WI38 (cell line): Measurements from ENCODE around the gene CNDP1.
A peak's percentile ranks its signal among the peaks of the same experiment; 100 is the strongest.
"Not testable (repeated sequence)": the region's sequence is repeated elsewhere in the genome, so short reads cannot be mapped to it uniquely, and the experiment has no call there.

Experiments
- H3K4me3 ChIP-seq: 2 replicates; pipeline ENCODE4 v1.5.1; 2011; ENCODE audit warnings: low read depth, mild to moderate bottlenecking, control low read depth, low read length
- TF ChIP-seq, protein P1 (sequence below): IDR thresholded peaks from 2 replicates; pipeline ENCODE4 v1.5.1; 2012; ENCODE audit warnings: low read depth, mild to moderate bottlenecking, control low read depth, low read length

Gene CNDP1

GRCh38 chr18:74551936-74552555, 17.7 kb downstream of the CNDP1 start:
- H3K4me3 ChIP-seq = no peak overlapping the region
- TF ChIP-seq, protein P1, sequence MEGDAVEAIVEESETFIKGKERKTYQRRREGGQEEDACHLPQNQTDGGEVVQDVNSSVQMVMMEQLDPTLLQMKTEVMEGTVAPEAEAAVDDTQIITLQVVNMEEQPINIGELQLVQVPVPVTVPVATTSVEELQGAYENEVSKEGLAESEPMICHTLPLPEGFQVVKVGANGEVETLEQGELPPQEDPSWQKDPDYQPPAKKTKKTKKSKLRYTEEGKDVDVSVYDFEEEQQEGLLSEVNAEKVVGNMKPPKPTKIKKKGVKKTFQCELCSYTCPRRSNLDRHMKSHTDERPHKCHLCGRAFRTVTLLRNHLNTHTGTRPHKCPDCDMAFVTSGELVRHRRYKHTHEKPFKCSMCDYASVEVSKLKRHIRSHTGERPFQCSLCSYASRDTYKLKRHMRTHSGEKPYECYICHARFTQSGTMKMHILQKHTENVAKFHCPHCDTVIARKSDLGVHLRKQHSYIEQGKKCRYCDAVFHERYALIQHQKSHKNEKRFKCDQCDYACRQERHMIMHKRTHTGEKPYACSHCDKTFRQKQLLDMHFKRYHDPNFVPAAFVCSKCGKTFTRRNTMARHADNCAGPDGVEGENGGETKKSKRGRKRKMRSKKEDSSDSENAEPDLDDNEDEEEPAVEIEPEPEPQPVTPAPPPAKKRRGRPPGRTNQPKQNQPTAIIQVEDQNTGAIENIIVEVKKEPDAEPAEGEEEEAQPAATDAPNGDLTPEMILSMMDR = peak; percentile 82

DNA sequence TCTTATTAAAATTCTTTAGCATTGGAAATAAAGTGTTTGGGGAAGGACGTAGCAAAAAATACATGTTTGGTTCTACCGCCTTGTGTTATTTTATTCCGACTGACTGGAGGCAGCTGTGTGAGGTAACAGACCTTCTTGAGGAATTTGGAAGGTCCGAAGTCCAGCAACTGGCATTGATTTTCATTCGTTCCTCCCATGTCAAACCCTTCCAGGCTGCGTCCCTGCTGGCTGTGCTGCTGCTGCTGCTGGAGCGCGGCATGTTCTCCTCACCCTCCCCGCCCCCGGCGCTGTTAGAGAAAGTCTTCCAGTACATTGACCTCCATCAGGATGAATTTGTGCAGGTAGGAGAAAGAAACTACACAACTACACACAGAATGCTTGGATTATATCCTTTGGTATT, 21.8 kb downstream of the CNDP1 start:
- TF ChIP-seq, protein P1 = no peak
- H3K4me3 ChIP-seq = no peak overlapping the region

GRCh38 chr18:74558096-74558495, 23.8 kb downstream of the CNDP1 start:
- TF ChIP-seq, protein P1 = no peak
- no peak overlapping the region for H3K4me3 ChIP-seq

DNA sequence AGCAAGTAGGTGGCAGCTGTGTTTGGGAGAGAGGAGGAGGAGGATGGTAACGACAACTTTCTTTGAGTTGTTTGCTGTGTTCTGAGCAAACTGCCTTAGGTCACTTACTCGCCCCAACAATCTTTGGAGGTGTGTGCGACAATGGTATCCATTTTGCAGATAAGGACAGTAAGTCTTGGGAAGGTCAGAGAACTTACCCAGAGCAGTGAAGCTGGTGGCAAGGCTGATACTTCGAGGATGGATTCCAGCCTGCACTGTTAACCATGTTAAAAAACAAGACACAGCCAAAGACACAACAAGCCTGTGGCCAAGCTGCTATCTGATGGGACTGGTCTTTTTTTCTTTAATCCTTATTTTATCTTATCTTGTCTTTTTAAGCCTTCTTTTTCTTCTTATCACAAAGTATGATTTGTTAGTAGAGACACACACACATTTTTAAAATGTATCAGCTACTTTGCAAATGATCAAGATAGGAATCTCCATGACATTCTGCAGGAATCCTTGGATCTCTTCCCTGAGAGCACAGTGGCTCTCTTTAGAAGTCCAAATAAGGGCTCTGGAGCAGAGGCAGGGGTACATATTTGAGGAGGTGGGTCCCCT, 27.9 kb downstream of the CNDP1 start:
- TF ChIP-seq, protein P1 = no peak
- H3K4me3 ChIP-seq = no peak overlapping the region

GRCh38 chr18:74562775-74563174, 28.5 kb downstream of the CNDP1 start:
- no peak overlapping the region for H3K4me3 ChIP-seq
- TF ChIP-seq, protein P1 = no peak

DNA sequence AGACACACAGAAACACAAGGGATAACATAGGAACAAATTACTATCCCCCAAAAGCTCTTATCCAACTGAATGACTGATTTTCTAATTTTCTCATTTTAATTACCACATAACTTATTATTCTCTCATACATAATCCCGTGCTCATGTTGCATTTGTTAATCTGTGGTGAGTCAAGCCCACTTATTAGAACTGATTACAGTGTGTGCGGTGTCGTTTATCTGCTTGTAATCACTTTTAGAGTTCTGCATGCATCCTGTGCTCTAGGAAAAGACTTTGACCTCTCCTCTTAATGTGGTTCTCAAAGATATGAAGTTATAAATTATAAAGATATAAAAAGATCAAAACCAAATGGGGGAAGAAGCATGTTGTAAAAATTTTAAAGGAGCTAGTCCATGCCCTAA, 29.7 kb downstream of the CNDP1 start:
- H3K4me3 ChIP-seq = no peak overlapping the region
- TF ChIP-seq, protein P1 = no peak

DNA sequence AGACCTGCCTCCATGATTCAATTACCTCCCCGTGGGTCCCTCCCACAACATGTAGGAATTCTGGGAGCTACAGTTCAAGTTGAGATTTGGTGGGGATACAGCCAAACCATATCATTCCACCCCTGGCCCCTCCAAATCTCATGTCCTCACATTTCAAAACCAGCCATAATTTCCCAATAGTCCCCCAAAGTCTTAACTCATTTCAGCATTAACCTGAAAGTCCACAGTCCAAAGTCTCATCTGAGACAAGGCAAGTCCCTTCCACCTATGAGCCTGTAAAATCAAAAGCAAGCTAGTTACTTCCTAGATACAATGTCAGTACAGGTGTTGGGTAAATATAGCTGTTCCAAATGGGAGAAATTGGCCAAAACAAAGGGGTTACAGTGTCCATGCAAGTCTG, 30.9 kb downstream of the CNDP1 start:
- H3K4me3 ChIP-seq = not testable (repeated sequence)

GRCh38 chr18:74565993-74566392, 31.7 kb downstream of the CNDP1 start:
- H3K4me3 ChIP-seq = not testable (repeated sequence)
